Hepatocyte (in vitro differentiated cells): Measurements from ENCODE around the gene XRCC2. TPM values are rescaled to one million over a fixed set of nuclear protein-coding genes. Genes with fewer than 3 reads are reported as not detected.

Experiments used
- polyA plus RNA-seq: library from polyadenylated mRNA; unstranded; fragments of >200 nt; fragmentation: Nextera tagmentation; extraction: Ambion mirVana; gene quantifications from 2 replicates; pipeline ENCODE4 v1.2.1, GENCODE V29; 2016
- small RNA-seq: library from RNA; depleted of rRNA; stranded (forward); fragments of <200 nt; gene quantifications from one replicate; pipeline ENCODE3, GENCODE V24; 2014
- total RNA-seq: library from RNA; depleted of rRNA; stranded (reverse); fragments of >200 nt; gene quantifications from 2 replicates; pipeline ENCODE4 v1.2.3, GENCODE V29; 2014

The XRCC2 gene
- total and polyA plus RNA-seq, 2 experiments from 2014 or later: 1.1 to 2.3 TPM

Small RNA genes lying within 50 kb of the gene (small RNA-seq; reads per million reads assigned to genes)
- not detected for gene RF00568

Other genes with a start within 250 kb of the XRCC2 start
- 38.8 and 47.7 TPM in 2 replicates for gene KMT2C, start 240.1 kb downstream of the XRCC2 start, total RNA-seq
- gene KMT2C, start 240.1 kb downstream of the XRCC2 start, polyA plus RNA-seq: 21.9 and 22.5 TPM in 2 replicates
- gene ACTR3B, start 83.6 kb upstream of the XRCC2 start, total RNA-seq: 3.7 and 33.4 TPM in 2 replicates
- 7.4 and 13.4 TPM in 2 replicates for gene ACTR3B, start 83.6 kb upstream of the XRCC2 start, polyA plus RNA-seq